Limb (tissue), 2 donors: ENCODE results near the gene RRAS.

Experiments
- DNase-seq, 2 donors: peaks; one replicate each; pipeline ENCODE4 v3.0.0-alpha.2; 2016; ENCODE audit errors: extremely low spot score in 2 of 2

The RRAS gene

GRCh38 chr19:49677231-49677900 is 37.4 kb upstream of the RRAS start, which contains the start of gene PRMT1:
TSS of gene PRMT1 (plus strand) at chr19:49677271. CDS start at chr19:49677281, 10 bp downstream.
- DNase-seq = peak in 1 of 2 donors; percentile 86

DNA sequence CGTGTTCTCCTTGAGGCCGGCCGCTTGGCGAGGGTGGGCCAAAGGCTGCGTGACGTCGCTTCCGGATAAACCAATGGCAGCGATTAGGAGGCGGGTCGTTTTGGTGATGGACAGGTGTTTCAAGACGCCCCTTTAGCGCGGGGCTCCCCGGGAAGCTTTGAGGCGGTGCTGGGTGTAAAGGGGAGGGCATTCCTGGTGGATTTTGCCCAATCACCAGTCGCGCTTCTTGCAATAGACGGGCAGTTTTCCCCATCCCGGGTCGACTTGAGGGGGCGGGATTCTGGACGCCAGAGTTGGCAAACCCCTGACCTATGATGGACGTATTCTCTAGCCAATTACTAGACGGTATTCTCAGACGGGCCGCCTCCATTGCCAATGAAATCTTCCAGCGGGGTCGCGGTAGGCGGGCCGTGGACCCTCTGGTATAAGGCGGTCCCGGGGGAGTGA is 36.9 kb upstream of the RRAS start:
- peak; percentile 100 for DNase-seq

- no peak for DNase-seq
Observed at GRCh38 chr19:49676136-49676783, 36.3 kb upstream of the RRAS start.

- DNase-seq = peak; percentile 68 to 80
Observed at GRCh38 chr19:49672131-49672919, 32.4 kb upstream of the RRAS start.

GRCh38 chr19:49669516-49669915 is 29.6 kb upstream of the RRAS start:
- DNase-seq = no peak

DNA sequence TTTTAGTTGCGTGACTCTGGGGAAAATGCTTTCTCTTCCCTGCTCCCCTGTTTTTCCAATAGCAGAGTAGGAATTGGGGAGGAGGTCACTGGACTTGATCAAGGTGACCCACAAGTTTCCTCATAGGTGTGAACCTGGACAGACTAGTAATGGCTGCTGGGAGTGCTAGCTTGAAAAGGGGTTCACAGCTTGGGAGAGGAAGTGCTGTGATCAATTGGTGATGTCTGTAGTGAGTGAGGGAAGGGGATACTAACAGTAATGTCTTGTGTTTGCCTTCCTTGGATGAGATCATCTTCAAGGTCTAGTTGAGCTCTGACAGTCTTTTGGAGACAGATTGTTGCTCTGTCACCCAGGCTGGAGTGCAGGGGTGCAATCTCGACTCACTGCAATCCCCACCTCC is 27.5 kb upstream of the RRAS start:
- no peak for DNase-seq

DNA sequence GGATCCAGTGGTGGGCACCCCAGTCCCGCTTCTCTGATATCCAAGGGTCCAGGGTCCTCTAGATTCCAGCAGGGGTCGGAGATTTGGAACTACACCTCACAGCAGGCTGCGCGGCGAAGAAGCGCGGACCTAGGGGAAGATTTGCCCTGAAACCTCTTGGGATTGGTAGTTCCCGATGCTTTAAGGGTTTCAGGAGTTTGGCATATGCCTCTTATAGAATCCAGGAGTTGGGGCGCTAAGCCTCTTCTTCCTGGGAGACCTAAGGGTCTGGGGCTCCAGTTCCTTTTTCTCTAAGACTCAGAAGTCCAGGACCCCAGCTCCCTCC is 26.1 kb upstream of the RRAS start:
- no peak for DNase-seq

DNA sequence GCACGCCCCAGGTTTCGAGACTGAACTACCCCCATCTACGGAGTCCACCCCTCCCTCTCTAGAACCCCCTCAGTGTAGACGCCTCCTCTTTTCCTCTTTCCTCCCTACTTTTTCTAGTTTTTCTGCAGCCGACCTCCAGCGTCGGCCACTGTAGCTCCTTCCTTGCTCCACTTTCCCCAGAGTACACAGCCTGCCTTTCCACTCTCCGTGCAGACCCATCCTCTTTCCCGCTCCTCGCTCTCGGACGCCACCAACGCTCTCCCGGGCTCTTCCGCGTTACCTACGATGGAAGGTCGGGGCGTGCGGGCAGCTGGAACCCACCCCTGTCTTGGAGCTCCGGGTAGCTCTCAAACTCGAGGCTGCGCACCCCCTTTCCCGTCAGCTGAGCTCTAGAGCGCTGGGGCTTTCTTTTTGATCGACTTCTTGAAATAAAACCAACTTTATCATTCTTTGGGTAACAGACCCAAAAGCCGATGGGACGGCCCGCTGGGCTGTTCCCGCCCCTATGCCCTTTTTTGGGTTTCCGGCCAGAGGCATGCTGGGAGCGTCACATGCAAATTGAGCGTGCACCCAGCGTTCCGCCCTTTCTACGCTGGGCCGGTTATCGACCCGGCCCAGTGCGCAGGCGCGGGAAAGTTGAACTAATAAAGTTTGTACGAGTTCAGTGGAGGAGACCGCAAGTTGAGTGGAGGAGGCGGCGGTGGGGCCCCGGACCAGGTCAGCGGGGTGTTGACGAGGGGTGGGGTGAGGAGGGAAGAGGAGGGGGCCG is 25.6 kb upstream of the RRAS start, which contains the start of the genes BCL2L12 and IRF3:
BCL2L12 (plus strand) TSS at position 583 of the 769 bp plus-strand sequence. CDS start 760 bp downstream, outside the sequence.
IRF3 (minus strand) TSS at position 507 of the 769 bp plus-strand sequence. CDS start 1,019 bp downstream, outside the sequence.
- peak; percentile 97 to 98 for DNase-seq

GRCh38 chr19:49665036-49665350 is 25.1 kb upstream of the RRAS start:
- no peak for DNase-seq

GRCh38 chr19:49664171-49665035 is 24.5 kb upstream of the RRAS start:
- DNase-seq = peak; percentile 60 to 93

DNA sequence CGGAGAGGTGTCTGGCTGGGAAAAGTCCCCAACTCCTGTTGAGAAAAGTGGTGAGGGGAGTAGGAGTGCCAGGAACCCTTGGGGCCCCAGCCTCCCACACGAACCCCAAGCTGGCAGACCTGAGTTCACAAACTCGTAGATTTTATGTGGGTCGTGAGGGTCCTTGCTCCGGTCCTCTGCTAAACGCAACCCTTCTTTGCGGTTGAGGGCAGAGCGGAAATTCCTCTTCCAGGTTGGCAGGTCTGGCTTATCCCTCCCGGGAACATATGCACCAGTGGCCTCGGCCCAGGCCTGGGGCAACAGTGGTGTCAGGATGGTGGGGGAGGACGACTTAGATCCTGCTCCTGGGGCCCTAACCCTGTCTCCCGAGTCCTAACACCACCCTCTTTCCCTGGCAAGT is 23.3 kb upstream of the RRAS start:
- DNase-seq = no peak

- DNase-seq = no peak
Observed at GRCh38 chr19:49662011-49662410, 22.1 kb upstream of the RRAS start.

DNA sequence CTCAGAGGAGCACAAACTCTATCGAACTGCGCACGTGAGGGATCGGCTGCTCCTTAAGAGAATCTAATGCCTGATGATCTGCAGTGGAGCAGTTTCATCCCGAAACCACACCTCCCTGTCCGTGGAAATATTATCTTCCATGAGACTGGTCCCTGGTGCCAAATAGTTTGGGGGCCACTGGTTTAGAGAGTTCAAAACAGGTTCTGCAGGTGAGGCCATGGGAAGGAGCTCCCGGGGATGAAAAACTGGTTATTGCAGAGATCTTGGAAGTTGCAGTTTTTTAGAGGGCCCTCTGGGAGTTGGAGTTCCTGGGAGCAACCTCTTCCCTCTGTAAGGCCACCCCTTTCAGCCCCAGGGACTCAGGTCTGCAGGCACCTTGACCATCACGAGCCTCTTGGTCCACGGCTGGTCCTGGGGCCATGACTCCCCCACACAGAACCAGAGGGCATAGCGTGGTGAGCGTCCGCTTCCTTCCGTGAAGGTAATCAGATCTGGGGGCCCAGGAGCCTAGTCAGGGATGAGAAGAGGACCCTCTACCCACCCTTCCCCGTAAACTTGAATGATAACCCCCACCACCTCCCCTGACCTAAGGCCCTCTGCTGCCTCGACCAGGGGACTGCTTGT is 20.5 kb upstream of the RRAS start:
- no peak for DNase-seq

DNA sequence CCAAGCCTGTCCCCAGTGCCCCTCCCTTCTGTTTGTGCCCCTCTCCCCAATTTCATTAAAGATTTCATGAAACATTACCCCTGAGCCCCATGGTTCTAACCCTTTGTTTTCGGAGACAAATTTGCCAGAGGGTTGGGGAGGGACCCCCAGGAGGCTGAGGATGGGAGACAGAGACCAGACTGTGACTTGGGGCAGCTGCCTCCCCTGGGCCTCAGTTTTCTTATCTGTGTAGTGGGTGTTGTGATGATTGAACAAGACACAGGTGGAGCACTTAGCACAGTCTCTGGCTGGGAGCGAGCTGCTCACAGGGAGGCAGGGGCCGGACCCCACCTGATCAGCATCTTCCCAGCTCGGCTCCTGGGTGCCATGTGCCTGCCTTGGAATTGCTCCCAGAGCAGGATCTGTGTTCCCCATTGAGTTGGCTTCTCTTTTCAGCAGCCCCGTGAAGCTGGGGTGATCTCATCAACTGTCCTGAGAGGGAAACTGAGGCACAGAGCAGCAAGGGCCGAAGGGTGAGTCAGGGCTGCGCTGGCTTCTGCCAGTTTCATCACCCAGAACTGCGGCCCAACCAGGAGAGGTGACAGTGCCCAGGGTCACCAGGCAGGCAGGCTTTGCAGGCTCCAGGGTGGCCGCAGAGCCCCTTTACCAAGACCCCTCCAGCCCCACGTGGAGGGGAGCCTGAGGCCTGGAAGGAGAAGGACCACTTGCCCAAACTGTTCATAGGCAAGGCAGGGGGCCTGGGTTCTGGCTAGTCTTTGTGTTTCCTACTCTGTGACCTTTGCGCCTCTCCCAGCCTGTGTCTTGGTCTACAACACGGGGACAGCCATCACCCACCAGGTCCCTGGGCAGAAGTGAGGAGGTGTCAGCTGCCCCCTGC is 18.9 kb upstream of the RRAS start:
- no peak for DNase-seq

GRCh38 chr19:49658139-49658517 is 18.2 kb upstream of the RRAS start:
- no peak for DNase-seq

DNA sequence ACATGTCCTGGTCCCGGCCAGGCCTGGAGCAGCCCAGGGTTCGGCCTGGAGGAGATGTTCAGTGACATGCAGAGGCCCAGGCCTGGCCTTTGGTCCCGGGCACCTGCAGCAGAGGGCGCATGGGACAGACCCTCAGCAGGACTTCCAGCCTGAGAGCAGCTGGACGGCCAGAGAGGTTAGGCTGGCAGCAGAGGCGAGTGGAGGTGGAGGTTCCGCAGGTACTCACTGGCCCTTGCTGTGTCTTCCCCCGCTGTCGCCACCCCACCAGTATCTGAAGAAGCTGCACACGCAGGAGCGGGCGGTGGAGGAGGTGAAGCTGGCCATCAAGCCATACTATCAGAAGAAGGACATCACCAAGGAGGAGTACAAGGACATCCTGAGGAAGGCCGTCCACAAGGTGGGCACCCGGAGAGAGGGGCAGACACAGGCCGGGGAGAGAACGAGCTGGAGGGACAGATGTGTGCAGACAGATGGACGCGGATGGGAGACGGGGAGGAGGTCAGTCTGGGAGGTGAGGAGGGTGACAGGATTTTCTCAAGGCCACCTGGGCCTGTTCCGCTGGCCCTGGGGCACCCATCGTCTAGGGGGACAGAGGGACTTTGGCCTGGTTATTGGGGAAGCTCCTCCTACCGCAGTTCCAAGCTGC is 17.7 kb upstream of the RRAS start:
- DNase-seq = no peak

DNA sequence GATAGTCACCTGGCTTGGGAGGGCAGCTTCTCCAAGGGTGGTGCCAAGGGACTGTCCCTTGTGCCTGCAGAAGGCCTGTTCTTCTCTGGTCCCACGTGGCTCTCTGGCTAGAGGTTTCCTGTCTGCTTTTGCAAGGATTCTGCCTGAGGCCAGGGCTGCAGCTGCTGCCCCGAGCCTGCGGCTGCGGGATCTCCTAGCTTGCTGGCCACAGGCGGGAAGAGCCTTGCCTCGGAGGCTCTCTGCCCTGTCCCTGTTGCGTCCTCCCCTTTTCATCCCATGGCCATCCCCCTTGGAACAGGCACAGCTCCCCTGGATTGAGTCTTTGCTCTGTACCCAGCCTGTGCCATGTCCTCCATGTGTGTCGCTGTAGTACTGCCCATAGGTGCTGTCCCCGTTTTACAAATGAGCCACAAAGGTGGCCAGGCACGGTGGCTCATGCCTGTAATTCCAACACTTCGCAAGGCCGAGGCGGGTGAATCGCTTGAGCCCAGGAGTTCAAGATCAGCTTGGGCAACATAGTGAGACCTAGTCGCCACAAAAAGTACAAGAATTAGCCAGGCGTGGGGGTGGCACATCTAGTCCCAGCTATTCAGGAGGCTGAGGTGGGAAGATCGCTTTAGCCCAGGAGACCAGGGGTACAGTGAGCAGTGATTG is 16.6 kb upstream of the RRAS start:
- DNase-seq = no peak
